ENCODE data around the gene KDM4F. TPM values are rescaled to one million over a fixed set of nuclear protein-coding genes. Genes with fewer than 3 reads are reported as not detected.
A peak's percentile ranks its signal among the peaks of the same experiment; 100 is the strongest.

The KDM4F gene
- total RNA-seq, 1 donor from 2014 or later: not detected

DNA sequence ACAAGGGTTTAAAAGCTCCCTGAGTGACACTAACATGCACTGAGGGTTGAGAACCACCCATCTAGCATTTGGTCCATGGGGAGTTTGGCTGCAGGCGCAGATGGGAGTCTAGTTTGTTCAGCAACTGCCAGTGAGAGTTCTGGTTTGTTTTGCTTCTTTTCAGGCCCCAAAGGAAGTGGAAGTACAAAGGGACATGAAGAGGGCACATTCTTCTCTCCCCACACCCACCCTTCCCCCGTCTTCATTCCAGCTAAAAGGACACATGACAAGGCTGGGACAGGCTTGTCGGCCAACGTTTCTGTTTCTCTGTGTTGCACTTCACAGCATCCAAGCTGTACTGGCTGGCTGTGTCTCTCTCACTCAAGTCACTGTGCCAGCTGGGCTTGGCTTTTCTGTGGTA, 32.2 kb downstream of the KDM4F start:
- Histone ChIP-seq H3K4me3 (no peak overlapping the region), H3K4me1 (peaks cover 3% of the 10 kb centered on the region), H3K27me3 (no peaks in the 10 kb centered on the region), H3K27ac (no peak overlapping the region), H3K9me3 (no peaks in the 10 kb centered on the region), H3K36me3 (no peaks in the 10 kb centered on the region)
- intact Hi-C loops (cut with DNase I): no loop called here
- no peak for DNase-seq (ENCODE audit: extremely low spot score in 2 of 2)
- TF ChIP-seq POLR2AphosphoS5 (IDR thresholded peaks at IDR 0.05; ENCODE audit: insufficient read depth in 1 of 2, low read depth in 1 of 2) (no peak), POLR2A (IDR thresholded peaks at IDR 0.05) (no peak)
- TF ChIP-seq, protein P1, sequence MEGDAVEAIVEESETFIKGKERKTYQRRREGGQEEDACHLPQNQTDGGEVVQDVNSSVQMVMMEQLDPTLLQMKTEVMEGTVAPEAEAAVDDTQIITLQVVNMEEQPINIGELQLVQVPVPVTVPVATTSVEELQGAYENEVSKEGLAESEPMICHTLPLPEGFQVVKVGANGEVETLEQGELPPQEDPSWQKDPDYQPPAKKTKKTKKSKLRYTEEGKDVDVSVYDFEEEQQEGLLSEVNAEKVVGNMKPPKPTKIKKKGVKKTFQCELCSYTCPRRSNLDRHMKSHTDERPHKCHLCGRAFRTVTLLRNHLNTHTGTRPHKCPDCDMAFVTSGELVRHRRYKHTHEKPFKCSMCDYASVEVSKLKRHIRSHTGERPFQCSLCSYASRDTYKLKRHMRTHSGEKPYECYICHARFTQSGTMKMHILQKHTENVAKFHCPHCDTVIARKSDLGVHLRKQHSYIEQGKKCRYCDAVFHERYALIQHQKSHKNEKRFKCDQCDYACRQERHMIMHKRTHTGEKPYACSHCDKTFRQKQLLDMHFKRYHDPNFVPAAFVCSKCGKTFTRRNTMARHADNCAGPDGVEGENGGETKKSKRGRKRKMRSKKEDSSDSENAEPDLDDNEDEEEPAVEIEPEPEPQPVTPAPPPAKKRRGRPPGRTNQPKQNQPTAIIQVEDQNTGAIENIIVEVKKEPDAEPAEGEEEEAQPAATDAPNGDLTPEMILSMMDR (IDR thresholded peaks at IDR 0.05): no peak

DNA sequence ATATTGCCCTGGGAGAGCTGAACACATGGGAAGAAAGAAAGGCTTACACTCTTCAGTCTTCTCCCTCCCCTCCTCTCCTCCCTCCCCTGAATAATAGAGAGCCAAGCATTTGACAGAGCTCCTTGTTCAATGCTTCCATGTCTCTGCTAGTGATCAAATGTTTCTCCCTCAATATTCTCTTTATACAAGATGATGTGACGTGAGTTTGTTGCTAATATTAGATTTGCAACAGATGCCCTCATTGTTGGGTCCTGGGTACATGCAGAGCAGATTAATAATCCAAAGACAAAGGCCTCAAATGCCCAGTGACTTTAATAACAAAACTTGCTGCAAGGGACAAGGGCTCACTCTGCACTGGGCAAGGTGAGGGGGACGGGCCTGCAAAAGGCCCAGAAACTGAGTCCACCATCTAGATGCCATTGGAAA, 33.4 kb downstream of the KDM4F start:
- TF ChIP-seq POLR2A (IDR thresholded peaks at IDR 0.05) (no peak), POLR2AphosphoS5 (IDR thresholded peaks at IDR 0.05; ENCODE audit: insufficient read depth in 1 of 2, low read depth in 1 of 2) (no peak)
- TF ChIP-seq, protein P1 (IDR thresholded peaks at IDR 0.05): no peak
- H3K27ac ChIP-seq: no peak overlapping the region
- no peak for DNase-seq (ENCODE audit: extremely low spot score in 2 of 2)

DNA sequence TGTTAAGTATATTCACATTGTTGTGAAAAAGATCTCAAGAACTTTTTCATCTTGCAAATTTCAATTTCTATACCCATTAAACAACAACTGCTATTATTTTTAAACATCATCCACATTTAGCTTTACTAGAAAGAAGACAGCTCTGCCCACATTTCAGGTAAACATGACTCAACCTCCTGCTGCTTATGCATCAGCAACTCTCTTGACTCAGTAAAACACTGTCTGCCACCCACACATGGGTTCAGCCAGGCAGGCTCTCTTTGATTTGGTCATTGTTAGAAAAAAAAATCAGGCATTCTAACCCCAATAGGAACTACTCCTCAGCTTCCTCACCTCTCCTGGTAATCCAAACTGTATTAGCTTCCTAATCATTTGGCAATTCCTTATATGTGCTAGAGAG, 35.3 kb downstream of the KDM4F start:
- no peaks in the 10 kb centered on the region for H3K36me3 ChIP-seq
- DNase-seq (ENCODE audit: extremely low spot score in 2 of 2): no peak
- intact Hi-C loops (cut with DNase I): no loop called here
- H3K27me3 ChIP-seq: no peaks in the 10 kb centered on the region
- H3K9me3 ChIP-seq: no peaks in the 10 kb centered on the region
- no peak for TF ChIP-seq POLR2A (IDR thresholded peaks at IDR 0.05)
- TF ChIP-seq, protein P1 (IDR thresholded peaks at IDR 0.05): no peak
- no peak for TF ChIP-seq POLR2AphosphoS5 (IDR thresholded peaks at IDR 0.05; ENCODE audit: insufficient read depth in 1 of 2, low read depth in 1 of 2)
- no peak overlapping the region for H3K27ac ChIP-seq
- peaks cover 9% of the 10 kb centered on the region for H3K4me1 ChIP-seq
- H3K4me3 ChIP-seq: no peak overlapping the region

More for the DNA sequence above, 33.4 kb downstream of the KDM4F start:
- no peak overlapping the region for H3K4me3 ChIP-seq
- H3K9me3 ChIP-seq: no peaks in the 10 kb centered on the region
- intact Hi-C loops (cut with DNase I): no loop called here
- no peaks in the 10 kb centered on the region for H3K36me3 ChIP-seq
- no peaks in the 10 kb centered on the region for H3K27me3 ChIP-seq
- H3K4me1 ChIP-seq: no peaks in the 10 kb centered on the region

DNA sequence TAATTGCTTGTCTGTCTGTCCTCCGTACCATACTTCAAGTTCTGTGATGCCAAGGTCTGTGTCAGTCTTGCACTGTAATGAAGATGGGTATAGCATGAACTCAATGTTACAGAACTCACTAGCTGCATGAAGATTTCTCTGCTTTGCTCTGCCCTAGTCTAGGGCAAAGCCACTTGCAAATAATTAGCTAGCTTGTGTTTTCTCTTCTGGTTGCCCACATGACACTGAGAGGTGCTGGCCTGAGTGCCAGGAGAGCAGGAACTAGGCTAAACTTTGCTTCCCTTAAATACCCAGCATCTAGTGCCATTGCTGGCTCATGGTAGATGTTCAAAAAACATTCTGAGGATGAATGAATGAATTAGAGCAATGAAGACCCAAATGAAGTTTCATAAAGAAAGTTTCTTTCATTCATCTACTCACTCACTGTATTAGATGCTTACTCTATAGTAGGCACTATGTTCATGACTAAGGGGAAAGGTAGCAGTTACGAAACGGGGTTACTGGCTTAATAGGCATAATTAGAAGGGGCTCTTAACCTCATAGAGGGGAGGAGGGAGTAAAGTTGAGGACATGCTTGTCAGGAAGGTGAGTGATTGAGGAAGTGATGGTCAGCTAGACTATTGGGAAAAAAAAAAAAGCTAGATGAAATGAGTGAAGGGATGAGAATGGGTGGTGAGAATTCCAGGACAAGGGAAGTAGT, 36.0 kb downstream of the KDM4F start:
- no peak for TF ChIP-seq POLR2AphosphoS5 (IDR thresholded peaks at IDR 0.05; ENCODE audit: insufficient read depth in 1 of 2, low read depth in 1 of 2)
- TF ChIP-seq POLR2A (IDR thresholded peaks at IDR 0.05): no peak
- TF ChIP-seq, protein P1 (IDR thresholded peaks at IDR 0.05): no peak
- Histone ChIP-seq H3K36me3 (no peaks in the 10 kb centered on the region), H3K4me3 (no peak overlapping the region), H3K9me3 (no peaks in the 10 kb centered on the region), H3K27me3 (no peaks in the 10 kb centered on the region), H3K27ac (no peak overlapping the region), H3K4me1 (peaks cover 9% of the 10 kb centered on the region)
- DNase-seq (ENCODE audit: extremely low spot score in 2 of 2): peak in 1 of 2 donors; percentile 29
- intact Hi-C loops (cut with DNase I): no loop called here

DNA sequence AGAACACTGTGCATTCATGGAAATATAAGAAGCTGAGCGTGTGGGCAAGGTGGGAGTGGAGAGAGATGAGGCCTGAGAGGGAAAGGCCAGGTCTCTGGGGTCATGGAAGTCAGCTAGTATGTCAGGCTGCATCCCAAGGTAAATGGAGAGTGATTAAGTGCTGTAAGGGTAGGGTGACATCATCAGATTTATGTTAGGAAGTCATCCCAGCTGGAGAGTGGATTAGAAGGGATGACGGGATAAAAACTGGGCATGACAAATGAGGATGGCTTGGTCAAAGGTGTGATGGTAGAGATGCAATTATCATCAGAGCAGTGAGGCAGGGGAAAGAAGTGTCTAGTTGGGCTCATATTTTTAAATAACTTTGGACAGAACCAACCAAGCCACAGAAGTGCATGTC, 36.9 kb downstream of the KDM4F start:
- TF ChIP-seq POLR2A (IDR thresholded peaks at IDR 0.05) (no peak), POLR2AphosphoS5 (IDR thresholded peaks at IDR 0.05; ENCODE audit: insufficient read depth in 1 of 2, low read depth in 1 of 2) (no peak)
- TF ChIP-seq, protein P1 (IDR thresholded peaks at IDR 0.05): no peak
- Histone ChIP-seq H3K36me3 (no peaks in the 10 kb centered on the region), H3K9me3 (no peaks in the 10 kb centered on the region), H3K4me1 (peaks cover 18% of the 10 kb centered on the region), H3K4me3 (no peak overlapping the region), H3K27me3 (no peaks in the 10 kb centered on the region), H3K27ac (no peak overlapping the region)
- intact Hi-C loops (cut with DNase I): no loop called here
- DNase-seq (ENCODE audit: extremely low spot score in 2 of 2): peak in 1 of 2 donors; percentile 25
